Measurements from ENCODE around the gene NDUFS5.
"Not testable (repeated sequence)": the region's sequence is repeated elsewhere in the genome, so short reads cannot be mapped to it uniquely, and the experiment has no call there.

NDUFS5 gene

DNA sequence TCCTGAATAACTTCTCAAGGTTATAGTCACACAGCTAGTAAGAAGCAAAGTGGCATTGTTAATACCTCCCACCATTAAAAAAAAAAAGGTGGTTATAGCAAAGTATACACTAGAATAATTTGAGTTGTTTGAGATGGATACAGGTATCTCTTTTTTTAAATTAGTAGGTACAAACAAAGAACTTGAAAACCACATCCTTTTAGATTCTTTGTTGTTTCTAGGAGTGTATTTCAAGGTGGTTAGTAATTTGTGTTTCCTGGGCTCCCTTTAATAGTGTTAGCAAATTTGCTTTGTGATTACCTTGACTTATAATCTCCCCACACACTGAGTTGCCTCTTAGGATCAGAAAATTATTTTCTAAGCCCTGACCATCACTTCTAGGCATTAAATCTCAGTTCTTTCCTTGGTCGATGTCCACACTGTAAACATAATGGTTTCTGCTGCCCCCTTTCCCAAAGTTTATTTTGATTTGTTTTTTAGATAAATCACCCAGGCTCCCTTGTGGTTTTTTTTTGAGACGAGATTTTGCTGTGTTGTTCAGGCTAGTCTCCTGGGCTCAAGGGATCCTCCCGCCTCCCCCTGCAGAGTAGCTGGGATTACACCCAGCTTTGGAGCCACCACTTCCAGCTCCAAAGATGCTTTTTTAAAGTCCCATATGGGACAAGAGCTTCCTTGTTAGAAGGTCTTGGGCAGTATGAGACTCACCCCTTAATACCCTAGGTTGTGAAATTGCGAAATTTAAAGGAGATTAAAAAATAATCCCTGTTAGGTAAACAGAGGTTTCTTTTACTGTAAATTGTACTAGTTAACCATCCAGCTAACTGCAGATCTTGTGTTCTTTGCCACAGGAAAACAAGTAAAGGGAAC is 28.9 kb upstream of the NDUFS5 start:
- in situ Hi-C loops (cut with HindIII; ENCODE audit: low pct_unique_long_range_greater_than_20kb, low sequenced_read_pairs): no loop called here
- no peak for TF ChIP-seq JUND (IDR thresholded peaks at IDR 0.05; ENCODE audit: low read depth)
- no peak for DNase-seq (ENCODE audit: low read depth in 1 of 2, low spot score in 1 of 2)

DNA sequence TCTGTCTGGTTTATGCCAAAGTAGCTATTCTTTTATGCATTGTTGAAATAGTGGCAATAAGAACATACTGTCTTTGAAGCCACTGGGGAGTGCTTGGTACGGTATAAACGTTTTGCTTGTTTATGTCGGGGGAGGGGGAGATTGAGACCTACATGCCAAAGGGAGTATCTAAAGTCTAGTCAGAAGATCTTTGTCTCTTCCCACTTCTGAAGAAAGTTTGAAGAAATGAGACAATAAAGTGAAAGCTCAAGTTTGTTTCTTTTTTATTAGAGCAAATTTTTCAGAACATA is 28.3 kb upstream of the NDUFS5 start:
- DNase-seq (ENCODE audit: low read depth in 1 of 2, low spot score in 1 of 2): no peak
- TF ChIP-seq JUND (IDR thresholded peaks at IDR 0.05; ENCODE audit: low read depth): no peak
- in situ Hi-C loops (cut with HindIII; ENCODE audit: low pct_unique_long_range_greater_than_20kb, low sequenced_read_pairs): no loop called here

DNA sequence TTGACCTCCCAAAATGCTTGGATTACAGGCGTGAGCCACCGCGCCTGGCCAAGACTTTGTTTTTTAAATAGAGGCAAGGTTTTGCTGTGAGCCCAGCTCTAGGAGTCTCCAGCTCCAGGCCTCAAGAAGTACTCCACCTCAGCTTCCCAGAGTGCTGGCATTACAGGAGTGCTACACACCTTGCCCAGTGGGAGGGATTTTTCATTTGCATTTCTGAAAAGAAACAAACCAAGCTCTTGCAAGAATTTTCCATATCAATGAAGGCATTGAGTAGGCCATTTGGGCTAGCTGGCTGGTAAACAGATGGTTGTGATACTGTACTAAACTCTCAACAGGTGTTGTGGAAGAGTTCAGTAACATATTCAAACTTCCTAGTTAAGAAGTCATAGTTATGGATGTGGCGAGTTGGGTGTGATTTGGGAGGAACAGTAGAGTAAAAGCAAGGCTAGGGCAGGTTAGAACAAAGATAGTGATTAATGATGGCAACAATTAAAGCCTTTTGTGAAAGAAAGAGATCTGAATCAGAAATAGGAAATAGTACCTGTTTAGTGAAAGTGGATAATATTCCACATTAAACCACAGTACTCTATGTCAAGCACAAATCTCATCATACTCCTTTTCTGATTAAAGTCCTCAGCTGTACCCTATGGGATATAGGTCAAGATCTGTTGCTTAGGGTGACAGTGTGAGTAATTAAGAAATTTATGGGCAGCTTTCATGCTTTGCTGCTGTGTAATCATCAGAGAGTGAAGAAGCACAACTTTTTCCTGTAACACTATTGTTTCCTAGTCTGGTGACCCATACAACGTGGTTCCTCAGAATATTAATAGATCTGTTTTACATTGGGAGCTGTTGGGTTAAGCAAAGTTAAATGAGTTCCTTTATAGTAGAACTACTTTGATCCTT is 24.4 kb upstream of the NDUFS5 start:
- in situ Hi-C loops (cut with HindIII; ENCODE audit: low pct_unique_long_range_greater_than_20kb, low sequenced_read_pairs): no loop called here
- no peak for TF ChIP-seq JUND (IDR thresholded peaks at IDR 0.05; ENCODE audit: low read depth)
- DNase-seq (ENCODE audit: low read depth in 1 of 2, low spot score in 1 of 2): no peak

DNA sequence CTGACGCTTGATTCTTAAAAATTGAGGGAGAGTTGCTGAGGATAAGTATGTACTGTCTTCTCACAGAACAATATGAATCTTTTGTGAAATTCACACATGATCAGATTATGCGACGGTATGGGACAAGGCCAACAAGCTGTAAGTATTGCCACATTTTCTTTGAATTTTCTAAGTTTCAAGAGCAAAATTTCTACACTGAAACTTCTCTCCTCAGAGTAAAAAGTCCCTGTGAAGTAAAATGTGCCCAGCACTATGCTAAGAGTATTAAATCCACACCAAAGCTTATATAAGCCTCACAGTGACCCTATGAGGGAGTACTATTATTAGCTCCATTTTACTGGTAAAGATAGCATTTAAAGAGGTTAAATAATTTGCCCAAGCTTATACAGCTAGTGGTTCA is 22.9 kb upstream of the NDUFS5 start:
- in situ Hi-C loops (cut with HindIII; ENCODE audit: low pct_unique_long_range_greater_than_20kb, low sequenced_read_pairs): no loop called here
- no peak for TF ChIP-seq JUND (IDR thresholded peaks at IDR 0.05; ENCODE audit: low read depth)
- DNase-seq (ENCODE audit: low read depth in 1 of 2, low spot score in 1 of 2): no peak

DNA sequence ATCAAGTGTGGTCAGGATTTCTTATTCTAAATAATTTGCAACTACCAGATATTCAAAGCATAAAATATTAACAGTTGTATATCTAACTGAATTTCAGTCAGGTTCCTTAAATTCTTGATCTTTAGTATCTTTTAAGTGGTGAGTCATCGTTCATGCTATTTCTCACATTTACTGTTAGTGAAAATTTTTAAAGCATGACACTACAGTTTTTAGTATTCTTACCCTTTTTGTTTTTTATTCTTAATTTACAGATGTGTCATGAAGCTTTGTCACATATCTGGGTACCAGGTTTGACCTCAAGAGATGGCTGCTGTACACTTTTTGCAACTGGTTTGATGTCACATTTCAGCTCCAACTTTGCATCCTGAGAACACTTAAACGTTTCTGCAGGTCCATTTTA is 22.4 kb upstream of the NDUFS5 start:
- in situ Hi-C loops (cut with HindIII; ENCODE audit: low pct_unique_long_range_greater_than_20kb, low sequenced_read_pairs): no loop called here

DNA sequence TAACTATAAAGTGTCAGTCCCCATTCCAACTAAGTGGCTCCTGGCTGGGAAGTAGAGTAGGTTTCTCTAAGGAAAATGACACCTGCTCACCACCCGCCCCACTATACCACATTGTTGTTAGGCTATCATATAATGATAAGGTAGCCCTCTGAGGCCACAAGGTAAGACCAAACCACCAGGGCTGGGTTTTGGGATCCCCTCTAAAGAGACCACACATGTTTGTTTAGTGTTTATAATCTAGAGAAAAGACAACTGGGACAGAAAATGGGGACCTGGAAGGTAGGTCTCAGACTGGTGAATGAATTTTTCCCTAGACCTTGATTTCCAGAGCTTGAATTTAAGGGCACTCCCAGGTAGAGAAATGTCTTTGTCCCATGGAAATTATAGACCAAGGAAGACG is 19.9 kb upstream of the NDUFS5 start:
- in situ Hi-C loops (cut with HindIII; ENCODE audit: low pct_unique_long_range_greater_than_20kb, low sequenced_read_pairs): no loop called here
- TF ChIP-seq JUND (IDR thresholded peaks at IDR 0.05; ENCODE audit: low read depth): no peak
- no peak for DNase-seq (ENCODE audit: low read depth in 1 of 2, low spot score in 1 of 2)

More for the DNA sequence above, 22.4 kb upstream of the NDUFS5 start:
- DNase-seq (ENCODE audit: low read depth in 1 of 2, low spot score in 1 of 2): no peak
- TF ChIP-seq JUND (IDR thresholded peaks at IDR 0.05; ENCODE audit: low read depth): no peak

DNA sequence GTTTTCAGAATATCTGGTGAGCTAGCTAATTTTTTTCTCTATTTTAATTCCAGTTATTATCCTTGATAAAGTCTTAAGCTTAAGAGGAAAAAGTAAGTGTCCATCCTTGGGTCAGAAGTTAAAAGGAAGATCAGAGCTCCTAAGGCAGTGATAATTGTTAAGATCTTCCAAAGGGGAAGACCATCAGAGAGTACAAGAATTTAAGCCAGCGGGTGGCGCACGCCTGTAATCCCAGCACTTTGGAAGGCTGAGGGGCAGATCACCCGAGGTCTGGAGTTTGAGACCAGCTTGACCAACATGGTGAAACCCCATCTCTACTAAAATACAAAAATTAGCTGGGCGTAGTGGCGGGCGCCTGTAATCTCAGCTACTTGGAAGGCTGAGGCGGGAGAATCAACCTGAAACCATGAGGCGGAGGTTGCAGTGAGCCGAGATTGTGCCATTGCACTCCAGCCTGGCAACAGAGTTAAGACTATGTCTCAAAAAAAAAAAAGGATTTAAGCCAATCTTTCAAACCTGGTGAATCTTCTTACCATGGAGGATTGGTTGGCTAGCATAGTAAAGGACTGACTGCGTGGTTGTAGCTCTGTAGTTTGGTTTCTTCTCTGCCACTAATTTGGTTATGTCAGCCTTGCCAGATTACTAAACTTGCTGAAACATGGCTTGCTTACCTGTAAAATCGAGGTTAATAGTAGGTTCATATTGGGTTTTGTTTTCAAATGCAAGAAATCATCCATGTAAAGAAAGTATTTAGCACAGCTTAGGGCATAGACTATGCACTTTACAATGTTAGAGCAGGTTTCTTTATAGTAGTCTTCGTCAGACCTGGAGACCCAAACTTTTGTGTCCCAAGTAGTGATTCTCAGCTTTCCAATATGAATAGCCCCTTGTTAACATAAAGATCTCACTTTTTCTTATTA is 19.2 kb upstream of the NDUFS5 start:
- DNase-seq (ENCODE audit: low read depth in 1 of 2, low spot score in 1 of 2): no peak
- in situ Hi-C loops (cut with HindIII; ENCODE audit: low pct_unique_long_range_greater_than_20kb, low sequenced_read_pairs): no loop called here
- no peak for TF ChIP-seq JUND (IDR thresholded peaks at IDR 0.05; ENCODE audit: low read depth)

DNA sequence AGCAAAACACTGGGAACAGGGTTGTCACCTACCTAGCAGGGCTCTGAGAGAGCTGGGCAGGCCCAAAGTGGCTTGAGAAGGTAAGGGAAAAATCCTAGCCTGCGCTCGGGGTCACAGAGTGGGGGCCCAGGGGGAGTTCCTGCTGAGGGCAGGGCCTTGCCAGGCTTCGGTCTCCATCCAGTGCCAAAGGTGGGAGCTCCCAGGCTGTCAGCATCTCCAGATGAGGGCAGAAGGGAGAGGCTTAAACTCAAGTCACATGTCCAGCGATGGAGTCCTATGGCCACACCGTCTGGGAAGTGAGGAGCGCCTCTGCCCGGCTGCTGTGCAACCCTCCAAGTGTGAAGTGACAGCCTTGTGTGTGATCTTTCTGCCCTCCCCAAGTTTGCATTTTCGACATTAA is 11.2 kb upstream of the NDUFS5 start:
- DNase-seq (ENCODE audit: low read depth in 1 of 2, low spot score in 1 of 2); in situ Hi-C loops (cut with HindIII; ENCODE audit: low pct_unique_long_range_greater_than_20kb, low sequenced_read_pairs): not testable (repeated sequence)

DNA sequence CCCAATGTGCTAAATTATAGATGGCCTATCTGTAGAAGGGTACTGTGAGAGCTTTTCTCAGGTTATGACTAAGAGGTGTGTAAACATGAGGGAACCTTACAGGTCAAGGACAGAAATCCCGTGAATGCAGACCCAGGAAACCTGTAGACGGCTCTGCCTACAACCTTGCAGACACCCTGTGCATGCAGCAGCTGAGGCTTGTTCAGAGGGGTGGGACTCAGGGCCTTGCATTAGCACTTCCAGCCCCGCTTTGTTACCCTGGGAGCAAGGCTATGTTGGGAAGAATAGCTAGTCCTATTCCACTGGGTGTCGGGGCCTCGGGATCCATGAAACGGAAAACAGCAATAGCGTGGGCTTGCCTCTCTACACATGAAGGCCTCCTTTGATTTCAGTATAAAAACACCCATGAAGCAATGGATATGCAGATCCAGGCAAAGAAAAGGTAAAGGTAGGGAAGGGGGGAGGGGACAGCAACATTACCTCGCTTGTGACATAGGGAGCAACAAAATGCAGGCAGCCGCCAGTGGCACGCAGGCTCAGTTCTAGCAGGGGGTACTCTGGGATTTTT is 9.5 kb upstream of the NDUFS5 start:
- in situ Hi-C loops (cut with HindIII; ENCODE audit: low pct_unique_long_range_greater_than_20kb, low sequenced_read_pairs): no loop called here
- no peak for TF ChIP-seq JUND (IDR thresholded peaks at IDR 0.05; ENCODE audit: low read depth)
- no peak for DNase-seq (ENCODE audit: low read depth in 1 of 2, low spot score in 1 of 2)

DNA sequence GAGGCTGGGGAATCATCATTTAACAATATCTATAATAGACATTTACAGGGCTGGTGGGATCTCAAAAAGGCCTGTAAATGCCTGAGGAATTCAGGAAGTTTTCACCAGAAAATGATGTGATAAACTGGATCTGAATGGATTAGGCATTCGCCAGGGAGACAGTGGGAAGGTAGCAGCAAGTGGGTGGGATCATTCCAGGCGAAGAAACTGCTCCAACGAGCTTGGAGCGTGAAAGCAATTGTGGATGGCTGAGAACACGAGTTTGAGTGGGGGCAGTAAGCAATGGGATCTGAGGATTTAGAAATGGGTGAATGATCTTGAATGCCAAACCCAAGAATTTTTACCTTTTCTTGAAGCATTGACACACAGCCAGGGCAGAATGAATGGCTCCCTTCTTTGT is 8.9 kb upstream of the NDUFS5 start:
- no peak for TF ChIP-seq JUND (IDR thresholded peaks at IDR 0.05; ENCODE audit: low read depth)
- in situ Hi-C loops (cut with HindIII; ENCODE audit: low pct_unique_long_range_greater_than_20kb, low sequenced_read_pairs): no loop called here
- no peak for DNase-seq (ENCODE audit: low read depth in 1 of 2, low spot score in 1 of 2)

DNA sequence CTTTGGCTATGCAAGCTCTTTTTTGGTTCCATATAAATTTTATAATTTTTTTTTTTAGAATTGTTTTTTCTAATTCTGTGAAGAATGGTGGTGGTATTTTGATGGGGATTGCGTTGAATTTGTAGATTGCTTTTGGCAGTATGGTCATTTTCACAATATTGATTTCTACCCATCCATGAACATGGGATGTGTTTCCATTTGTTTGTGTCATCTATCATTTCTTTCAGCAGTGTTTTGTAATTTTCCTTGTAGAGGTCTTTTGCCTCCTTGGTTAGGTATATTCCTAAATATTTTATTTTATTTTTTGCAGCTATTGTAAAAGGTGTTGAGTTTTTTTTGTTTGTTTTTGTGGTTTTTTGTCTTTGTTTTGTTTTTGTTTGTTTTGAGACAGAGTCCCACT is 5.7 kb upstream of the NDUFS5 start:
- in situ Hi-C loops (cut with HindIII; ENCODE audit: low pct_unique_long_range_greater_than_20kb, low sequenced_read_pairs); DNase-seq (ENCODE audit: low read depth in 1 of 2, low spot score in 1 of 2): not testable (repeated sequence)

DNA sequence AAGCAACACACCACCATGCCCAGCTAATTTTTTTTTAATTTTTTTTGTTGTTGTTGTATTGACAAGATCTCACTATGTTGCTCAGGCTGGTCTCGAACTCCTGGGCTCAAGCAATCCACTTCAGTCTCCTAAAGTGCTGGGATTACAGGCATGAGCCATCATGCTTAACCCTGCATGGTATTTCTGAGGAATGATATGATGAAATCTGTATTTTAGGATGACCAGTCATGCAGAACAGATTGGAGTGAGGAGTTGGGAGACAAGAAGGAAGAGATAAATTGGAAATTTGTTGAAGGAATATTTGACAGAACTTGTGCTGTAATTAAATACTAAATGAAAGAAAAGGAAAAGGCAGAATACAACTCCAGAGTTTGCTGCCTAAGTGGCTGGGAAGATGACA is 4.7 kb upstream of the NDUFS5 start:
- in situ Hi-C loops (cut with HindIII; ENCODE audit: low pct_unique_long_range_greater_than_20kb, low sequenced_read_pairs): no loop called here
- TF ChIP-seq JUND (IDR thresholded peaks at IDR 0.05; ENCODE audit: low read depth): no peak
- no peak for DNase-seq (ENCODE audit: low read depth in 1 of 2, low spot score in 1 of 2)

Data from T47D (cell line).